PC-3 (cell line): ENCODE data around the gene CYP11A1.

Source experiments
- EZH2 ChIP-seq: fragments of 300-600 bp; sonication (generic); IDR thresholded peaks from one replicate; pipeline ENCODE4 v1.6.1; 2017; ENCODE audit warnings: antibody characterized with exemption, mild to moderate bottlenecking, low read length; ENCODE audit not compliant: unreplicated experiment
- TF ChIP-seq, protein P1 (sequence below): fragments of 300-600 bp; sonication (generic); conservative IDR thresholded peaks from 2 replicates; pipeline ENCODE4 v1.5.1; 2017; ENCODE audit warnings: antibody characterized with exemption, low read depth, mild to moderate bottlenecking, low read length

DNA sequence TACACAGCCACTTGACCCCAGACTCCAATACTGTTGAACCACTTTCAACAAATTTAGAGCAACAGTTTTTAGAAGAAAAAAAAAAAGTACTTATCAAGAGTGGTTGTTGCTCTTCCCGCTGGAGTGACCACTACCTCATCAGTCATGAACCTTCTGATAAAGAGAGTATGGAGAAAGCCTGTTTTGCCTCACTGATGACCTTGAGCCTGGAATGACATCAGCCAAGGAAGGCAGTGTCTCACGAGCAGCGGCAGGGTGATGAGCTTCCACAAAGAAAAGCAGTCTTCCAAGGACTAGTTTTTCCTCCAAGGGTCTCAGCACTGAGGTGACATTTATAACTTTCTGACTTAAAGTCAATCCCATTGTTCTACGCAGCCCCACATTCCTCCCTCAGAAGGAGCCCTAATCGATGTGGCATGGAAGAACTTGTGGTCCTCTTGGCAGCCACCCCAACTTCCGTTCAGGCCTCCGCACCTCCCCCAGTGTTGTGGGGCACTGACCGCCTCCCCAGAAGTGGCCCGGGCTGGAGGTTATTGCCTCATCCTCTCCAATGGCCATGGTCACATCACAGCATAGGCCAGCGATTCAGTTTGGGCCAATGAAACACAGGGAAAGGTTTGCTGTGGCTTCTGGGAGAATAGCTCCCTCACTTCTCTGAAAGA, 1.8 kb upstream of the CYP11A1 start:
- TF ChIP-seq, protein P1, sequence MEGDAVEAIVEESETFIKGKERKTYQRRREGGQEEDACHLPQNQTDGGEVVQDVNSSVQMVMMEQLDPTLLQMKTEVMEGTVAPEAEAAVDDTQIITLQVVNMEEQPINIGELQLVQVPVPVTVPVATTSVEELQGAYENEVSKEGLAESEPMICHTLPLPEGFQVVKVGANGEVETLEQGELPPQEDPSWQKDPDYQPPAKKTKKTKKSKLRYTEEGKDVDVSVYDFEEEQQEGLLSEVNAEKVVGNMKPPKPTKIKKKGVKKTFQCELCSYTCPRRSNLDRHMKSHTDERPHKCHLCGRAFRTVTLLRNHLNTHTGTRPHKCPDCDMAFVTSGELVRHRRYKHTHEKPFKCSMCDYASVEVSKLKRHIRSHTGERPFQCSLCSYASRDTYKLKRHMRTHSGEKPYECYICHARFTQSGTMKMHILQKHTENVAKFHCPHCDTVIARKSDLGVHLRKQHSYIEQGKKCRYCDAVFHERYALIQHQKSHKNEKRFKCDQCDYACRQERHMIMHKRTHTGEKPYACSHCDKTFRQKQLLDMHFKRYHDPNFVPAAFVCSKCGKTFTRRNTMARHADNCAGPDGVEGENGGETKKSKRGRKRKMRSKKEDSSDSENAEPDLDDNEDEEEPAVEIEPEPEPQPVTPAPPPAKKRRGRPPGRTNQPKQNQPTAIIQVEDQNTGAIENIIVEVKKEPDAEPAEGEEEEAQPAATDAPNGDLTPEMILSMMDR, result no peak
- no peak for TF ChIP-seq EZH2
